Neural cell (in vitro differentiated cells): Measurements from ENCODE around the gene ADTRP. TPM values are rescaled to one million over a fixed set of nuclear protein-coding genes. Genes with fewer than 3 reads are reported as not detected.

Source experiments
- H2AFZ ChIP-seq: fragments of 200-600, 300-800 bp; sonication (generic), shearing (Covaris generic); 2 replicates; pipeline ENCODE4 v1.6.0; 2014; ENCODE audit warnings: low read depth, mild to moderate bottlenecking, antibody characterized with exemption, low read length, moderate library complexity
- H3F3A ChIP-seq: fragments of 200-600 bp; shearing (Covaris generic); 2 replicates; pipeline ENCODE4 v1.6.1; 2016; ENCODE audit warnings: mild to moderate bottlenecking, moderate library complexity, mixed read lengths, antibody characterized with exemption, low read length; ENCODE audit not compliant: insufficient read depth, poor library complexity, severe bottlenecking
- H3K27ac ChIP-seq: fragments of 200-600, 300-800 bp; sonication (generic), shearing (Covaris generic); 2 replicates; pipeline ENCODE4 v1.5.1; 2014; ENCODE audit warnings: mild to moderate bottlenecking, low read length, moderate library complexity
- H3K27me3 ChIP-seq: fragments of 300-800, 200-600 bp; sonication (generic), shearing (Covaris generic); 2 replicates; pipeline ENCODE4 v1.6.0; 2014; ENCODE audit warnings: mild to moderate bottlenecking, low read depth, low read length, moderate library complexity; ENCODE audit not compliant: insufficient read depth
- H3K36me3 ChIP-seq: fragments of 300-800, 200-600 bp; sonication (generic), shearing (Covaris generic); 2 replicates; pipeline ENCODE4 v1.5.1; 2014; ENCODE audit warnings: mild to moderate bottlenecking, antibody characterized with exemption, low read length, moderate library complexity; ENCODE audit not compliant: insufficient read depth
- H3K4me2 ChIP-seq: fragments of 300-800, 200-600 bp; sonication (generic), shearing (Covaris generic); 2 replicates; pipeline ENCODE4 v1.6.0; 2014; ENCODE audit warnings: mild to moderate bottlenecking, low read length
- H3K4me3 ChIP-seq: fragments of 300-800, 200-600 bp; sonication (generic), shearing (Covaris generic); 2 replicates; pipeline ENCODE4 v1.5.1; 2014; ENCODE audit warnings: mild to moderate bottlenecking, low read length, moderate library complexity
- H3K79me2 ChIP-seq: fragments of 200-600 bp; shearing (Covaris generic); replicated peaks from 2 replicates; pipeline ENCODE4 v1.6.0; 2014; ENCODE audit warnings: mild to moderate bottlenecking, low read length, moderate library complexity; ENCODE audit not compliant: insufficient read depth
- H3K9ac ChIP-seq: fragments of 300-800, 200-600 bp; sonication (generic), shearing (Covaris generic); 2 replicates; pipeline ENCODE4 v1.6.1; 2016; ENCODE audit warnings: mild to moderate bottlenecking, low read length, mixed read lengths
- H3K9me2 ChIP-seq: fragments of 200-600 bp; shearing (Covaris generic); 2 replicates; pipeline ENCODE4 v1.6.1; 2016; ENCODE audit warnings: mild to moderate bottlenecking, low read length, mixed read lengths; ENCODE audit not compliant: insufficient read depth
- H3K9me3 ChIP-seq: fragments of 200-600, 300-800 bp; sonication (generic), shearing (Covaris generic); 2 replicates; pipeline ENCODE4 v1.6.1; 2016; ENCODE audit warnings: mild to moderate bottlenecking, mixed run types, low read length, moderate library complexity, mixed read lengths
- H4K20me1 ChIP-seq: fragments of 200-600 bp; shearing (Covaris generic); 2 replicates; pipeline ENCODE4 v1.6.1; 2016; ENCODE audit warnings: mild to moderate bottlenecking, mixed run types; ENCODE audit not compliant: insufficient read depth
- CTCF ChIP-seq: fragments of 450-650 bp; IDR thresholded peaks from 2 replicates; pipeline ENCODE4 v1.5.1; 2014; ENCODE audit warnings: antibody characterized with exemption, mild to moderate bottlenecking, moderate library complexity; ENCODE audit not compliant: poor library complexity, severe bottlenecking
- EP300 ChIP-seq: fragments of 450-650 bp; conservative IDR thresholded peaks from 2 replicates; pipeline ENCODE4 v1.6.1; 2014; ENCODE audit warnings: antibody characterized with exemption, mild to moderate bottlenecking, moderate library complexity; ENCODE audit not compliant: poor library complexity, severe bottlenecking
- EZH2 ChIP-seq: fragments of 200-600, 300-800 bp; shearing (Covaris generic), sonication (generic); IDR thresholded peaks from 2 replicates; pipeline ENCODE4 v1.6.1; 2014; ENCODE audit warnings: antibody characterized with exemption, low read length, borderline replicate concordance, mild to moderate bottlenecking; ENCODE audit not compliant: insufficient read depth, poor library complexity, severe bottlenecking
- MXI1 ChIP-seq: fragments of 450-650 bp; conservative IDR thresholded peaks from 2 replicates; pipeline ENCODE4 v1.6.1; 2014; ENCODE audit warnings: antibody characterized with exemption, mild to moderate bottlenecking; ENCODE audit not compliant: poor library complexity, severe bottlenecking
- POLR2AphosphoS5 ChIP-seq: IDR thresholded peaks from 2 replicates; pipeline ENCODE4 v1.6.1; 2012
- RAD21 ChIP-seq: fragments of 450-650 bp; conservative IDR thresholded peaks from 2 replicates; pipeline ENCODE4 v1.6.1; 2014; ENCODE audit warnings: antibody characterized with exemption, mild to moderate bottlenecking, moderate library complexity
- SMC3 ChIP-seq: fragments of 450-650 bp; conservative IDR thresholded peaks from 2 replicates; pipeline ENCODE4 v1.6.1; 2014; ENCODE audit warnings: antibody characterized with exemption, mild to moderate bottlenecking, moderate library complexity; ENCODE audit not compliant: poor library complexity
- TAF1 ChIP-seq: IDR thresholded peaks from 2 replicates; pipeline ENCODE4 v1.6.1; 2012; ENCODE audit warnings: low read depth
- polyA plus RNA-seq: library from polyadenylated mRNA; depleted of rRNA; stranded (reverse); fragments of >200 nt; gene quantifications from 2 replicates; pipeline ENCODE4 v1.2.3, GENCODE V29; 2014
- TF ChIP-seq, protein P1 (sequence below): IDR thresholded peaks from 2 replicates; pipeline ENCODE4 v1.6.1; 2012; ENCODE audit warnings: borderline replicate concordance

Gene ADTRP
- polyA plus RNA-seq, 1 donor from 2014 or later: not detected

- Histone ChIP-seq H3K9me3 (no peaks in the 10 kb centered on the region), H4K20me1 (no peaks in the 10 kb centered on the region), H3K4me3 (no peak overlapping the region), H3K36me3 (no peaks in the 10 kb centered on the region), H3K27me3 (peaks cover 7% of the 10 kb centered on the region), H3K9ac (no peak overlapping the region), H2AFZ (no peak overlapping the region), H3F3A (no peaks in the 10 kb centered on the region), H3K4me2 (no peak overlapping the region), H3K79me2 (no peaks in the 10 kb centered on the region), H3K27ac (no peak overlapping the region), H3K9me2 (no peaks in the 10 kb centered on the region)
- TF ChIP-seq MXI1: no peak
Observed at GRCh38 chr6:11773013-11773412, 5.6 kb downstream of the ADTRP start.

DNA sequence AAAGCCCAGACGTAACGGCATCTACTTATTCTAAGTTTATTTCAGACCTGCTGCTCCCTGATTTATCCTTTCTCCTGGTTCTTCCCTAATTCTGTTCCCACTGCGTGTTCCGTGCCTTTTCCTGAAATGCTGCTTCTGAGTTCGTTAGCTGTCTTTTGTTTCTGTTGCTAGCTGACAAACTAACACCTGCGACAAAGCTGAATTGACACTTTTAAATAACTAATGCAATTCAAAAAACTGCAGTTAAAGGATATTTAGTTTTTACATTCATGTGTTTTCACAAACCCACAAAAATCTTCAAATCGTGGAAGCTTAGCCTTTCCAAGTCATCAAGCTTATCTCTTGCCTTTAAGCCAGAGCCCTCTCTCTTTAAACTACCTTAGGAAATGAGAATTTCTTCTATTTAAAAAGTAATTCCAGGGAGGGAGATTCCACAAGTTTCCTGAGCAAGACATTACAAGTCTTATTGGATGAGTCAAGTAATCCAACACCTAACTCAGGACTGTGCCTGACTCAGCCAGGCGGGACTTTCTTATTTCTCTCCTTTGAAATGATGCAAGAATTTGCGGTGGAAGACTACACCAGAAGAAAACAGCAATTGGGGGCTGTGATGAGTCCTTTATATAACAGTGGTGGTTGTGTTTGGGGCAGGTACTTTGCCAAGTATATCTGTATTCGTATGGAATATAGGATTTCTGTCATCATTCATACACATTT is 6.3 kb downstream of the ADTRP start:
- Histone ChIP-seq H3F3A (no peaks in the 10 kb centered on the region), H3K36me3 (no peaks in the 10 kb centered on the region), H3K4me3 (no peak overlapping the region), H2AFZ (no peak overlapping the region), H3K27ac (no peak overlapping the region), H3K9me2 (no peaks in the 10 kb centered on the region), H4K20me1 (no peaks in the 10 kb centered on the region), H3K79me2 (no peaks in the 10 kb centered on the region), H3K27me3 (peaks cover 7% of the 10 kb centered on the region), H3K4me2 (no peak overlapping the region), H3K9me3 (no peaks in the 10 kb centered on the region), H3K9ac (no peak overlapping the region)
- no peak for TF ChIP-seq POLR2AphosphoS5
- TF ChIP-seq MXI1: no peak
- TF ChIP-seq CTCF: no peak
- no peak for TF ChIP-seq EP300
- no peak for TF ChIP-seq TAF1
- TF ChIP-seq RAD21: no peak
- TF ChIP-seq, protein P1, sequence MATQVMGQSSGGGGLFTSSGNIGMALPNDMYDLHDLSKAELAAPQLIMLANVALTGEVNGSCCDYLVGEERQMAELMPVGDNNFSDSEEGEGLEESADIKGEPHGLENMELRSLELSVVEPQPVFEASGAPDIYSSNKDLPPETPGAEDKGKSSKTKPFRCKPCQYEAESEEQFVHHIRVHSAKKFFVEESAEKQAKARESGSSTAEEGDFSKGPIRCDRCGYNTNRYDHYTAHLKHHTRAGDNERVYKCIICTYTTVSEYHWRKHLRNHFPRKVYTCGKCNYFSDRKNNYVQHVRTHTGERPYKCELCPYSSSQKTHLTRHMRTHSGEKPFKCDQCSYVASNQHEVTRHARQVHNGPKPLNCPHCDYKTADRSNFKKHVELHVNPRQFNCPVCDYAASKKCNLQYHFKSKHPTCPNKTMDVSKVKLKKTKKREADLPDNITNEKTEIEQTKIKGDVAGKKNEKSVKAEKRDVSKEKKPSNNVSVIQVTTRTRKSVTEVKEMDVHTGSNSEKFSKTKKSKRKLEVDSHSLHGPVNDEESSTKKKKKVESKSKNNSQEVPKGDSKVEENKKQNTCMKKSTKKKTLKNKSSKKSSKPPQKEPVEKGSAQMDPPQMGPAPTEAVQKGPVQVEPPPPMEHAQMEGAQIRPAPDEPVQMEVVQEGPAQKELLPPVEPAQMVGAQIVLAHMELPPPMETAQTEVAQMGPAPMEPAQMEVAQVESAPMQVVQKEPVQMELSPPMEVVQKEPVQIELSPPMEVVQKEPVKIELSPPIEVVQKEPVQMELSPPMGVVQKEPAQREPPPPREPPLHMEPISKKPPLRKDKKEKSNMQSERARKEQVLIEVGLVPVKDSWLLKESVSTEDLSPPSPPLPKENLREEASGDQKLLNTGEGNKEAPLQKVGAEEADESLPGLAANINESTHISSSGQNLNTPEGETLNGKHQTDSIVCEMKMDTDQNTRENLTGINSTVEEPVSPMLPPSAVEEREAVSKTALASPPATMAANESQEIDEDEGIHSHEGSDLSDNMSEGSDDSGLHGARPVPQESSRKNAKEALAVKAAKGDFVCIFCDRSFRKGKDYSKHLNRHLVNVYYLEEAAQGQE: no peak
- no peak for TF ChIP-seq EZH2
- TF ChIP-seq SMC3: no peak
